Activated CD4-positive, alpha-beta memory T cell treated with anti-CD3 and anti-CD28 coated beads, Interleukin-2, amount 10 ng/mL, durations not matched to agents 7 days and 5 days (primary cell): ENCODE data around the gene ZNF670. TPM values are rescaled to one million over a fixed set of nuclear protein-coding genes. Genes with fewer than 3 reads are reported as not detected.
"Not testable (repeated sequence)": the region's sequence is repeated elsewhere in the genome, so short reads cannot be mapped to it uniquely, and the experiment has no call there.

ENCODE experiments used
- CTCF ChIA-PET: fragments of 350-600 bp; sonication (Branson Sonifier 250); formaldehyde crosslinking; loops from one replicate; lab custom pipeline; 2021; ENCODE audit warnings: antibody characterized with exemption, inconsistent platforms; lab: Charles Lee
- POLR2A ChIA-PET: fragments of 350-600 bp; sonication (Branson Sonifier 250); formaldehyde crosslinking; loops from one replicate; lab custom pipeline; 2021; ENCODE audit warnings: antibody characterized with exemption; lab: Charles Lee
- DNase-seq: peaks from one replicate; pipeline ENCODE4 v3.0.0-alpha.2; 2020
- H3K27ac Mint-ChIP-seq: one replicate; pipeline ENCODE4 v1.8.0; 2021; ENCODE audit warnings: mild to moderate bottlenecking, mixed read lengths
- H3K27me3 Mint-ChIP-seq: one replicate; pipeline ENCODE4 v1.8.0; 2021; ENCODE audit warnings: mixed read lengths
- H3K36me3 Mint-ChIP-seq: one replicate; pipeline ENCODE4 v1.8.0; 2021; ENCODE audit warnings: low read depth, mixed read lengths
- H3K4me1 Mint-ChIP-seq: one replicate; pipeline ENCODE4 v1.8.0; 2021; ENCODE audit warnings: mixed read lengths
- H3K4me3 Mint-ChIP-seq: one replicate; pipeline ENCODE4 v1.8.0; 2021; ENCODE audit warnings: mild to moderate bottlenecking, mixed read lengths
- H3K9me3 Mint-ChIP-seq: one replicate; pipeline ENCODE4 v1.8.0; 2021; ENCODE audit warnings: mixed read lengths
- total RNA-seq, 2 experiments: library from RNA; stranded (reverse); gene quantifications; one replicate each; pipeline ENCODE4 v1.2.3, GENCODE V29; 2021

The ZNF670 gene
- total RNA-seq = 1 to 10 TPM; 1.4 TPM

DNA sequence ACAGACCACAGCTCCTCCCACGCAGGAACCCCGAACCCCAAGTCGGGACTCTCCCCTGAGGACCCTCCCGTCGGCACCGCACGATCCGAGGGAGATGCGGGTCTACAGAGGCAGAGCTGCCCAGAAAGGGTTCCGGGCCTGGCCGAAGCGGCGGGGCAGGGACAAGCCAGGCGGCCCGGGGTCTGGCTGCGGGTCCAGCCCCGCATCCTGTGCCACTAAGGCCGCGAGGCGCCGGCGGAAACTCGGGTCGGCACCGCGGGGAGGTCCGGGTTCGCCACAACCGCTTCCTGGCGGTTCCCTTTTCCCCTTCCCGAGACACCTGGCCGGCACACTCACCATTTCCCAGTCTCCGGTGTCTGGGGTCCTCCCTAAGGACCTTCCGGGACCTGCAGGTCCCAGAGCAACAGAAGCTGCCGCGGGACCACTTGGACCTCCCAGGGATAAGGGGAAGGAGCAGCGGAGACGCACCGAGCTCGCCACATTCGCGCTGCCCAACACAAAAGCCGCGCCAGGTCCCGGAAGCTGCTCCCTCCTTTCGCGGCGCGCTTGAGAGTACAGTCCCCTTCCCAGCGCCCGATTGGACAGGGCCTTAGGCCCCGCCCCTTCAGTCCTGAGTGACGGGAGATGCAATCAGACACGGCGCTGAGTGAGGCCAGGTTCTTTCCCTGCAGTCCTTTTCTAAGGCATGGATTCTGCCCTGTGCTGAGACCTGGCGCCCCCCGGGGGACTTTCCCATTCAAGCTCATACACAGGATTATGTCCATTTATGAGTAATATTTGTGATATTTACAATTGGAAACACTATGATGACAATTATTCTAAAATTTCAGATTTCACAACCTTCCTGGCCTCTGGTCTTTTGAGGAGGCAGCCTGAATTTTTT, at the start of gene ZNF670:
ZNF670 (minus strand) TSS at position 554 of the 883 bp plus-strand sequence; CDS start at position 339, 215 bp downstream.
- ChIA-PET POLR2A (interaction anchor here (1.4 to 1.7 kb wide), 3 partner anchors 23 to 146 kb away, joined by 5 to 8 read pairs (median 5); no protein-coding TSS in a partner anchor), CTCF (interaction anchor here (0.6 kb wide), 1 partner anchor 59 kb away, joined by 4 read pairs; no protein-coding TSS in a partner anchor)
- DNase-seq = peak; percentile 86
- Mint-ChIP-seq H3K27ac (peak within 1 kb of the TSS; percentile 53), H3K36me3 (peaks cover 16% of the 10 kb centered on the region), H3K4me1 (peaks cover 21% of the 10 kb centered on the region), H3K27me3 (peaks cover 4% of the 10 kb centered on the region), H3K4me3 (peak within 1 kb of the TSS; percentile 83), H3K9me3 (peaks cover 13% of the 10 kb centered on the region)

DNA sequence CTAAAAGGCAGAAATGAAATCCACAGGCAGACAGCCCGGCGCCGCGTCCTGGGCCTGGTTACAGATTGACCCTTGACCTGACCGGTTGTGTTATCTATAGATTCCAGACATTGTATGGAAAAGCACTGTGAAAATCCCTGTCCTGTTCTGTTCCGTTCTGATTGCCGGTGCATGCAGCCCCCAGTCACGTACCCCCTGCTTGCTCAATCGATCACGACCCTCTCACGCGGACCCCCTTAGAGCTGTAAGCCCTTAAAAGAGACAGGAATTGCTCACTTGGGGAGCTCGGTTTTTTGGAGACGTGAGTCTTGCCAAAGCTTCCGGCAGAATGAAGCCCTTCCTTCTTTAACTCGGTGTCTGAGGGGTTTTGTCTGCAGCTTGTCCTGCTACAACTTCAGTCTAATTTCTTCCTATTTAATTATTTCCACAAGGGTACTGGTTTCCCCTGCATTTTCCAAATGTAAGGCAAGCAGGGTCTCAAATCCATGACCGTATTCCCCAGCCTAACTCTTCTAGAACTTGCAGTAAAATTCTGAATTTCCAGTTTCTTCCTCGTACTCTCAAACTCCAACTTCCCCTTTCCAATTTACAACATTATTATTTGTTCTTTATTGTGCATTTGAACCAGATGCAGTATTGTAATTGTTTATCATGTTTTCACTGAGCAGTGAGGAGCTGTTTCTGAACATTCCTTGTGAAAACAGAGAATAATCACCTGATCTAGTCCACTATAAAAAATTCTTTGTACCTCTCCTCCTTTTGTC, 49.1 kb upstream of the ZNF670 start:
- CTCF ChIA-PET = interaction anchor here (0.9 kb wide), 1 partner anchor 41 kb away, joined by 3 read pairs; no protein-coding TSS in a partner anchor
- not testable (repeated sequence) for H3K4me1 Mint-ChIP-seq, H3K27me3 Mint-ChIP-seq, DNase-seq
- POLR2A ChIA-PET = interaction anchor here (1.4 kb wide), 1 partner anchor 41 kb away, joined by 6 read pairs; no protein-coding TSS in a partner anchor
- Mint-ChIP-seq H3K4me3 (peak overlapping the region; percentile 73), H3K9me3 (peaks cover 16% of the 10 kb centered on the region), H3K36me3 (peaks cover 32% of the 10 kb centered on the region), H3K27ac (peak overlapping the region; percentile 31)

DNA sequence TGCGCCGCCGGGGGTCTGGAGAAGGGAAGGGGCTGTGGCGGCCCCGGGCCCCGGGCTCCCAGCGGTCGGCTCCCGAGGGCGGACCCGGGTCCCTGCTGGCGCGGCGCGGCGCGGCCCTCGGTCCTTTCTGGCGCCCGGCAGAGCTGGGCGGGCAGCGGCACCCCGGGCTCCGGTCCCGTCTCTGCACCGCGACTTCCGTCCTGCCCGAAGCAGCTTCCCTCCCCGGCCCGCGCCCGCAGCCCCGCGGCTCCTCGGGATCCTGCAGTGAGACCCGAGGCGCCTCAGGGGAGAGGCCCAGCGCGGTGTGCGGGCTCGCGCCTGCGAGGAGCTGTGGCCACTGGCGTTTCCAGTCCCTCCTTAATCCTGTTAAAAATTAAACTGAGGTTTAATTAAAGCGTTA, 48.0 kb upstream of the ZNF670 start:
- H3K9me3 Mint-ChIP-seq, DNase-seq, H3K4me1 Mint-ChIP-seq, CTCF ChIA-PET, H3K4me3 Mint-ChIP-seq, H3K27ac Mint-ChIP-seq, H3K27me3 Mint-ChIP-seq, POLR2A ChIA-PET: not testable (repeated sequence)
- peaks cover 21% of the 10 kb centered on the region for H3K36me3 Mint-ChIP-seq

DNA sequence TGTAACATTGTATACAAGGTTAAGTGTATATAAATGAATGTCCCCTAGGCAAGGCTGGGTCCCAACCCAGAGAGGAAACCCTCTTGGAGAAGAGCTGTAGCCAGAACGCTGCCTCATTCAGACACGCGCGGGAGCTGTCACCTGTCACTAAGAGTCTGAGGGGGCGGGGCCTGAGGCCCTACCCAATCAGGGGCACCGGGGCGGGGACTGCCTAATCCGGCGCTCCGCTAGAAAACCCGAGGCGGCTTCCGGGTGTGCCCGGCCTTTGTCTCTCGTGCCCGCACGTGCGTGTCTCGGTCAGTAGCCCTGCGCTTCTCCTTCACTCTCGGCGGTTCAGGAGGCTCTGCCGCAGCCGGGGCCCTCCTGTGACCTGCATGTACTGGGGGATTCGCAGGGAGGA, 47.6 kb upstream of the ZNF670 start:
- H3K27me3 Mint-ChIP-seq, POLR2A ChIA-PET, H3K4me1 Mint-ChIP-seq, H3K27ac Mint-ChIP-seq, H3K9me3 Mint-ChIP-seq, CTCF ChIA-PET, H3K4me3 Mint-ChIP-seq, DNase-seq: not testable (repeated sequence)
- H3K36me3 Mint-ChIP-seq = peaks cover 18% of the 10 kb centered on the region

DNA sequence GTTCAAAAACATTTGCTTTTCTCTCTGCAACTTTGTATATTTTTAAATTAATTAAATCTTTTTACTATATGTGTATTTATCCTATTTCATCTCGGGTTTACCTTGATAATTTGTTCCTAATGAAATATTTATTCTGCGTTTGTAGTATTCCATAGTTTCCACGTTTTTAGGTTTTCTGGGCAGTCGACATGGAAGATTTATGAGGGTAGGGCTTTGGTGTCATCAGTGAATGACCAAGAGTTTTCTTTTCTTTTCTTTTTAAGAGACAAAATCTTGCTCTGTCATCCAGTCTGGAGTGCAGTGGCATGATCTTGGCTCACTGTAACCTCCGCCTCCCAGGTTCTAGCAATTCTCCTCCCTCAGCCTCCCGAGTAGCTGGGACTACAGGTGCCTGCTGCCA, 42.8 kb upstream of the ZNF670 start:
- DNase-seq = no peak
- POLR2A ChIA-PET = no interaction called here
- Mint-ChIP-seq H3K27ac (no peak overlapping the region), H3K9me3 (peaks cover 4% of the 10 kb centered on the region), H3K4me3 (no peak overlapping the region), H3K4me1 (no peaks in the 10 kb centered on the region), H3K36me3 (no peaks in the 10 kb centered on the region), H3K27me3 (no peaks in the 10 kb centered on the region)
- CTCF ChIA-PET = no interaction called here

DNA sequence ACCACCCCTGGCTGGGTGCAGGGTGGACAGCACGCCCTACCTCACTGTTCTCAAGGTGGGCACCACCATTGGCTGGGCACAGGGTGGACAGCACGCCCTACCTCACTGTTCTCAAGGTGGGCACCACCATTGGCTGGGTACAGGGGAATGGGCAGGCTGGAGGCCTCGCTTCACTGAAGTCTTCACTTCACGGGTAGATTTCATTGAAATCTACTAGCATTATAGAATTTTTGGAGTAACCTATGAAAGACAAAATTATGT, 41.7 kb upstream of the ZNF670 start:
- H3K27ac Mint-ChIP-seq, DNase-seq, CTCF ChIA-PET, H3K4me1 Mint-ChIP-seq, H3K4me3 Mint-ChIP-seq, H3K36me3 Mint-ChIP-seq, H3K27me3 Mint-ChIP-seq, H3K9me3 Mint-ChIP-seq, POLR2A ChIA-PET: not testable (repeated sequence)

DNA sequence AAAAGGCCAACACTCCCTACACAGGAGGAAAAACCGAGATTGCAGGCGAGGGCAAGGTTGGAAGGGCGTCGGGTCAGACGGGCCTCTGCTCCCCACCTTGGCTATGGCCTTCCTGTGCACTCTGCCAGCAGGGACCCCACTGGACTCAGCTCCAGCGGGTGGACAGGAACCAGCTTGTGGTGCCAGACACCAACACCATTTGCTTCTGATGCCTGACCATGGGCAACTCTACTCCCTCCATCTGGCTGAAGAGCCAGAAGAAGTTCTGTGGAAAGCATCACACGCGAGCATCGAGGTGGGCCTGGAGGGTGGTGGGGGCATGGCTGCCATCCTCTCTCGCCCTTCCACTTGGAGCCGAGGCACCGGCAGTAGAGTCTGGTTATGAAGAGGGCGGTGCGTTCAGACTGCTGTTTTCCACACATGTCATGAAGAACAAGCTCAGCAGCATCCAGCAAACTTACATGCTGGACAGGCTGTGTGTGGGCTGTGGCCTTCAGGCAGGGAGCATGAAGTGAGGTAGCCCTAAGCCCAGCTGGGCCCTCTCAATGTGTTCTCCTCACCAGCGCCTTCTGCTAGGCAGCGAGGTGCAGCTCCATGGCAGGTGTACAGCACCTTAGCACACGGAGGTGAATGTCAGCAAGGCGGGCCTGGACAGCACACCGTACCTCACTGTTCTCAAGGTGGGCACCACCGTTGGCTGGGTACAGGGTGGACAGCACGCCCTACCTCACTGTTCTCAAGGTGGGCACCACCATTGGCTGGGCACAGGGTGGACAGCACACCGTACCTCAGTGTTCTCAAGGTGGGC, 41.2 kb upstream of the ZNF670 start:
- Mint-ChIP-seq H3K36me3 (no peaks in the 10 kb centered on the region), H3K4me1 (no peaks in the 10 kb centered on the region), H3K4me3 (no peak overlapping the region), H3K27me3 (no peaks in the 10 kb centered on the region), H3K9me3 (peaks cover 6% of the 10 kb centered on the region), H3K27ac (no peak overlapping the region)
- CTCF ChIA-PET = no interaction called here
- no peak for DNase-seq
- POLR2A ChIA-PET = no interaction called here

DNA sequence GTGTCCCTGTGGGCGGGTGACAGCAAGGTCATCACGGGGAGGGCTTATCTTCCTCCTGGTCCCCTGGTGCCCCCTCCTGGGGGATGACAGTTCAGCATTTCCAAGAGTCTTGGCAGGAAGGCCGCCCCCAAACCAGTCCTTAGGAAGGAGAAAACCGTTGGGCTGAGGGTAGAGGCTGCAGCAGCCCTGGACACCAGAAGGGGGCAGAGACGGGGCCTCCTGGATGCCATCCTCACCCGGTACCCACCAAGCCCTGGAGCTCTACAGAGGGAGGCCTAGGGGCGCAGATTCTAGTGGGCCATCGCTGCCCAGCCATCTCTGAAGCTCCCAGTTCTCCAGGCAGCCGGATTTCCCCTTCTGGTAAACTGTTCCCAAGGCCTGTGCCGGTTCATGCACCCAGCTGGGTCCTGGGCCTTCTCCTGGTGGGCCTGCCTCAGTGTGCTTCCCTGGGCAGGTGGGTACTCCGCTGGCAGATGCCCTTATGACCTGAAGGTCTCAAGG, 40.4 kb upstream of the ZNF670 start:
- H3K9me3 Mint-ChIP-seq = peaks cover 6% of the 10 kb centered on the region
- no peaks in the 10 kb centered on the region for H3K27me3 Mint-ChIP-seq
- POLR2A ChIA-PET = no interaction called here
- CTCF ChIA-PET = no interaction called here
- H3K27ac Mint-ChIP-seq = no peak overlapping the region
- H3K36me3 Mint-ChIP-seq = no peaks in the 10 kb centered on the region
- no peak overlapping the region for H3K4me3 Mint-ChIP-seq
- no peaks in the 10 kb centered on the region for H3K4me1 Mint-ChIP-seq
- no peak for DNase-seq

DNA sequence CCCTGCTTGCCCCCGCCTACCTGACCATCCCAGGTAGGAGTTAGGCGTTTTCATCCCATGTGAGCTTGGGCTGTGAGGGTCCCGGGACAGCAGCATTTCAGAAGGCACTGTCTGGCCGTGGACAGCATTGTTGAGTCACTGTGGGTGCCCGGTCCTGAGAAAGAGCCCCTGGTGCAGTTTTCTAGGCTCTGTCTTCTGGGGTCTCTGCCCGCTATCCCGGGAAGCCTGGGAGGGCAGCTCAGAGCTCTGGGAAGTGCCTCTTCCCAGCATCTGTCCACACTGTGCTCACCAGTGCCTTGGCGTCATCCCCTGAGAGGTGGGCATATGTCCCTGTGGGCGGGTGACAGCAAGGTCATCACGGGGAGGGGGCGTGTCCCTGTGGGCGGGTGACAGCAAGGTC, 36.9 kb upstream of the ZNF670 start:
- ChIA-PET CTCF (no interaction called here), POLR2A (no interaction called here)

DNA sequence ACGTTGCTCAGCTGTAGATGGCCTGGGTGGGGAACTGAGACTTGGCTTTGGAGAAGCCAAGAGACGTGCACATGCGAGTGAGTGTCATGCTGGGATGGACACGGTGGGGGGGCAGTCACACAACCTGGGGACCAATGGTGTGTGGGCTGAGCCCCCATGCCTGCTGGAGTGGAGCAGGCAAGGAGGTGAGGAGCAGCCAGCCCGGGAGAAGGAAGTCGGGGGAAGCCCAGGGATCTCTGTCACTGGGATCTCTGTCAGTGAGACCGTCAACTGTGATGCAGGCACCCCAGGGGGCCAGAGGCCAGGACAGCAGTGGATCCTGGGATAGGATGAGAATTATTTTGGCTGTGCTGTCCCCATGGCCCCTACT, 36.5 kb upstream of the ZNF670 start:
- peaks cover 4% of the 10 kb centered on the region for H3K36me3 Mint-ChIP-seq

More for the DNA sequence above, 36.9 kb upstream of the ZNF670 start:
- Mint-ChIP-seq H3K4me1 (peaks cover 11% of the 10 kb centered on the region), H3K36me3 (peaks cover 4% of the 10 kb centered on the region), H3K27ac (no peak overlapping the region), H3K4me3 (no peak overlapping the region), H3K9me3 (peaks cover 4% of the 10 kb centered on the region), H3K27me3 (peaks cover 17% of the 10 kb centered on the region)
- no peak for DNase-seq

DNA sequence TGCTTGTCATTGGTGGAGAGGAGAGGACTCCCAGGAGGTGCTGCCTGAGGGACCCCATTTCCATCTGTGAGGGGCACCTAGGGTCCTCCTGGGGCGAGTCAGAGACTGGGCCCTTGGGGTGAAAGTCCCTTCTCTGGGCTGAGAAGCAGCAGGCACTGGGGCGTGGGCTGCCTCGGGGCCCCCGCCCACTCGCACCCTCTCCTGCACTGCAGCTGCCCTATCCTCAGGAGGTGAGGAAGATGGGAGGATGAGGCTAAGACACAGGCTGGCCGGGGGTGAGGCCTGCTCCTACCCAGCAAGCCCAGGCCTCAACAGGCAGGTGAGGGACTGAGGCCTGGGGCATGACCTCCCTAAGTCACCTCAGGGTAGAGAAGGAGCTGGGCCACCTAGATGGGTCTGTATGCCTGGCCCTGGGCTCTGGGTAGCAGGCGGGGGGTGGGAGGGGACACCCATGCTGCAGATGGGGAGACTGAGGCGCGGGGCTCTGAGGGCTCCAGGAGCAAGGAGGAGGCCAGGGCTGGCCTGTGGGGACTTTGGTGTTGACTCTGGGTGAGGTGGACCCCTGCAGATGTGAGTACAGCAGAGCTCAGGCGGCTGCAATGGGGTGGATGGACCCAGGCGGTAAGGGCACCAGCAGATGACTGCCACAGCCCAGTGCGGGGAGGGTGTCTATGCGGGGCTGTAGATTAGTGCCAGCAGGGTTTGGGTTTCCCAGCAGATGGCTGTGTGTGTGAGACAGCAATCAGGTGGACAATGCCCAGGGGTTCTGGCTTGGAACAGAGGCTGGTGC, 35.9 kb upstream of the ZNF670 start:
- H3K27me3 Mint-ChIP-seq = peaks cover 25% of the 10 kb centered on the region
- no peak for DNase-seq
- peaks cover 4% of the 10 kb centered on the region for H3K36me3 Mint-ChIP-seq
- ChIA-PET POLR2A (no interaction called here), CTCF (no interaction called here)
- H3K4me3 Mint-ChIP-seq = no peak overlapping the region
- peaks cover 8% of the 10 kb centered on the region for H3K9me3 Mint-ChIP-seq
- peak overlapping the region; percentile 12 for H3K27ac Mint-ChIP-seq
- H3K4me1 Mint-ChIP-seq = peaks cover 11% of the 10 kb centered on the region

More for the DNA sequence above, 36.5 kb upstream of the ZNF670 start:
- no peak for DNase-seq
- H3K9me3 Mint-ChIP-seq = peaks cover 4% of the 10 kb centered on the region
- CTCF ChIA-PET = no interaction called here
- POLR2A ChIA-PET = no interaction called here
- peak overlapping the region; percentile 12 for H3K27ac Mint-ChIP-seq
- H3K4me3 Mint-ChIP-seq = no peak overlapping the region
- peaks cover 11% of the 10 kb centered on the region for H3K4me1 Mint-ChIP-seq
- H3K27me3 Mint-ChIP-seq = peaks cover 19% of the 10 kb centered on the region

DNA sequence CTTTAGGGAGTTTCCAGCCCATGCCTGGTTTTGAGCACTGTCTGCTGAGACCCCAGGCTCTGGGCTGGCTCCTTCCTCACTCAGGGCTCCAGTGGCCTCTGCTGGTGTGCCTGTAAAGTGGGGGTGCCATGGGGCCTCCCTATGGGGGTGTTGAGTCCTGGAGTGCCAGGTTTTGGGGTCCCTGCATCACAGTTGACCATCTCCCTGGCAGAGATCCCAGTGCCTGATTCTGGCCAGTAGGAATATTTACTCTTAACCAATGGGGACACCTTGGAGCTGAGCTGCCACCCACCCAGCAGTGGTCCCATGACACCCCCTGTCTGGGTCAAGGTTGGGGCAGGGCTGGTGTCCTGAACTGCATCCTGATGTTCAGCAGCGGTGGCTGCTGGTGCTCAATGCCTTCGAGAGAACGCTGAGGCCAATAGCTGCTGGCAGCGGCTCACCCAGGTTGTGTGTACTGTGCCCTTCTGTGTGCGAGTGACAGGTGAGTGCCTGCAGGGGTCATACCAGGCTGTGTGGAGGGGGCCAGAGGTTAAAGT, 35.2 kb upstream of the ZNF670 start:
- Mint-ChIP-seq H3K36me3 (peaks cover 4% of the 10 kb centered on the region), H3K27me3 (peaks cover 31% of the 10 kb centered on the region), H3K4me1 (peaks cover 11% of the 10 kb centered on the region), H3K4me3 (no peak overlapping the region), H3K9me3 (peaks cover 8% of the 10 kb centered on the region), H3K27ac (no peak overlapping the region)
- ChIA-PET POLR2A (no interaction called here), CTCF (no interaction called here)
- no peak for DNase-seq
